ENCODE data around the gene RENBP.

RENBP gene

DNA sequence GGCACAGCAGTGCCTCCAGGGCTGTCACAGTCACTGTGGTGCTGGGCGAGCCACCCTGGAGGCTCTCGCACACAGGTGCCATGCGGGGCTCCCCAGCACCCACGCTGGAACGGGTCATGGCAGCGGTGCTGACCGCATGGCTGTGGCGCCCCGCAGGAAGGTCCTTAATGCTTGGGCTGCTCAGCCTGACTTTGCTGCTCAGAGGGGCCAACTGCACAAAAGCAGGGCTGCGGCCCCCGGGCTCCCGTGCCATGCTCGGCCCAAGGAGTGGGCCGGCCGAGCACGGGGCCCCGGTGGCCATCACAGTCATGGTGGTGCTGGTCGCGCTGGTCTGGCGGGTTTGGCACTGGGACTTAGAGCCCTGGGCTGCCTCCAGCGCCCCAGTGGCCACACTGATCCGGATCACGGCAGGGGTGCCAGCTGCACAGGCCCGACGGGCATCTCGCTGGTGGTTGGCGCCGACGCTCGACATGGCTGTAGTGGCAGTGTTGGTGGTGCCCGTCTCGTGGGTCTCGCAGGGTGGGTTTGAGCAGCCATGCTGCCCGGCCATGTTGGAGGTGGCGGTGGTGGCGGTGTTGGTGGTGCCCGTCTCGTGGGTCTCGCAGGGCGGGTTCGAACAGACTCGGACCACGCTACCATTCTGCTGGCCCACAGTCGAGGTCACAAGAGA lies 10.2 kb upstream of the RENBP start:
- DNase-seq = no peak

DNA sequence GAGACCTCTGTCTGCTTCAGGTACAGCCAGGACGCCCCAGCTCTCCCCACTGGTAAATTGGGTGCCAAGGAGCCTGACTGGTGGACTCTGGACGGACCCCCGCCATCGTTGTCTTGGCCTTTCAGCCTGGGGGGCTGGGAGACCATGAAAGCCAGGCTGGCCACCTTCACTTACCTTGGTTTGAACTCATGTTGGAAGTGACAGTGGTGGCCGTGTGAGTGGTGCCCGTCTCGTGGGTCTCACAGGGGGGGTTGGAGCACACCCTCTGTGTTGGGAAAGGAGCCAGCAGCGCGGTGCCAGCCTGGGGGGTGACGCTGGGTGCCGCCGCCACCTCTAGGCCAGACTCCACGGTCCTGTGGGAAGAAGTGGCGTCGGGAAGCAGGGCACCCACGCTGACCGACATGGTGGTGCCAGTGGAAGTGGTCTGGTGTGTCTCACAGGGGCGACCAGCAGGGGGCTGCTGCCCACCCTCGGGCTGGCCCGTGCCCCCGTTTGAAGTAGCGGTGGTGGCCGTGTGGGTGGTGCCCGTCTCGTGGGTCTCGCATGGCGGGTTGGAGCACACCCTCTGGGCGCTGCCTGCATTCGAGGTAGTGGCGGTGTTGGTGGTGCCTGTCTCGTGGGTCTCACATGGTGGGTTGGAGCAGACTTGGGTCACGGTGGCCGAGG lies 9.6 kb upstream of the RENBP start:
- no peak for DNase-seq

GRCh38 chrX:153953342-153953830 lies 8.9 kb upstream of the RENBP start:
- peak in 40 of 56 donors; percentile 9 to 81 (median 34) for DNase-seq

- DNase-seq = no peak
Measured at GRCh38 chrX:153952373-153953026, 8.1 kb upstream of the RENBP start.

- DNase-seq = no peak
Measured at GRCh38 chrX:153951683-153952372, 7.4 kb upstream of the RENBP start.

- no peak for DNase-seq
Measured at GRCh38 chrX:153950127-153950526, 5.7 kb upstream of the RENBP start.

DNA sequence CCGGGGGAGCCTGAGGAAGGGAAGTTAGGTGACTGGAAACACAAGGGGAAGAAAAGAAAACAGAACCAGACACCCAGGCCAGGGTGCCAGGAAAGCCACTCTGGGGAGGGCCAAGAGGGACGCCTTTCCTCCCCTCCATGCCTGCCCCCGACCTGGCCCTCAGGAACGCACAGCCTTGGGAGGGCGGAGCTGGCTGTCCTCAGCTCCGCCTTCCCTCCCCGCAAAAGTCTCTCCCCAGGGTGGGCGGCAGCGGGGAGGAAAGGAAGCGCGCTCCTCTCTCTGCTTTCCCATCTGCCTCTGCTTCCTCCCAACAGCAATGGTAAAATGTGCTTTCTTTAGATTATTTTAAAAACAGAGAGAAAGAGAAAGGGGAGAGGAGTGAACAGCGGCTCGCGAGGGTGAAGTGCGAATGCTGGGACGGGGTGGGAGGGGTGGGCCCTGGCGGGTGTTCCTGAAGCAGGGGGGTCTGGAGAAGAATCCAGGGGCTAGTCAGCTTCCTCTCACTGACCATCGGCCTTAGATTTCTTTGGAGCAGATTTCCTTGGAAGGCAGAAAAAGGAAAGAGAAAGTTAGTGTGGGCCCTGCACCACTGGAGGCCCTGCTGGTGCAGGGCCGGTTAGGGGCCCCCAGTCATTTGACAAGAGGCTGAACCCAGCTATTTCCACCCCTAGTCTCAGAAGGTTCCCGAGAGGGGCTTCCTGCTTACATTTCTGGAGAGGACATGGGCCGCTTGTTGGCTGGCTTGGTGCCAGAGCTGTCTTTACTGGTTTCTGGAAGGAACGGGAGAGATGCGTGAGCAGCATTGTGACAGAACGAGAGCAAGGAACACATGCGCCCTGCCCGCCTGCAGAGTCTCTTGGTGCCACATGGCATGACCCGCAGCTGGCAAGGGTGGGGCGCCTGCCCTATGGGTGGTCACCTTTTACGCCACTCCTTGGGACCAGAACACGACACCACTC lies 4.7 kb upstream of the RENBP start:
- DNase-seq = no peak

DNA sequence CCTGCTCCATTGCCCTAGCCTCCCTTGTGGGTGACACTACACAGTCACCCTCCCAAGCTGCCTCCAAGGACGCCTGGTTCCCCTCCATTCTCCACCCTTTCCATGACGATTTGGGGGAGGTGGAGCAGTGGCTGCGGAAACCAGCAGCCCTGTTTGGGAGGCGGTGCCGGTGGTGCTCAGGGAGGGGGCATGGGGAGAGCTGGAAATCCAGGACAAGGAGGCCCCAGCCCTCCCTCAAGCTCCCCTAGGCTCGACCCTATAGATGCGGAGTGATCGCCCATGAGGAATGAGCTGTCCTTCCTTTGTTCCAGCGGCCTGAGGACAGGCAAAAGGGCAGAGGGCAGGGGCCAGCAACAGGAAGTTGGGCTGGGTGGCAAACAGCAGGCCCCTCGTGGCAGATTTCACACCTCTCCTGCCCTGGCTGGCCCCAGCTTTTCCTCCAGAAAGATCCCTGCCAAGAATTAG lies 3.6 kb upstream of the RENBP start:
- no peak for DNase-seq

DNA sequence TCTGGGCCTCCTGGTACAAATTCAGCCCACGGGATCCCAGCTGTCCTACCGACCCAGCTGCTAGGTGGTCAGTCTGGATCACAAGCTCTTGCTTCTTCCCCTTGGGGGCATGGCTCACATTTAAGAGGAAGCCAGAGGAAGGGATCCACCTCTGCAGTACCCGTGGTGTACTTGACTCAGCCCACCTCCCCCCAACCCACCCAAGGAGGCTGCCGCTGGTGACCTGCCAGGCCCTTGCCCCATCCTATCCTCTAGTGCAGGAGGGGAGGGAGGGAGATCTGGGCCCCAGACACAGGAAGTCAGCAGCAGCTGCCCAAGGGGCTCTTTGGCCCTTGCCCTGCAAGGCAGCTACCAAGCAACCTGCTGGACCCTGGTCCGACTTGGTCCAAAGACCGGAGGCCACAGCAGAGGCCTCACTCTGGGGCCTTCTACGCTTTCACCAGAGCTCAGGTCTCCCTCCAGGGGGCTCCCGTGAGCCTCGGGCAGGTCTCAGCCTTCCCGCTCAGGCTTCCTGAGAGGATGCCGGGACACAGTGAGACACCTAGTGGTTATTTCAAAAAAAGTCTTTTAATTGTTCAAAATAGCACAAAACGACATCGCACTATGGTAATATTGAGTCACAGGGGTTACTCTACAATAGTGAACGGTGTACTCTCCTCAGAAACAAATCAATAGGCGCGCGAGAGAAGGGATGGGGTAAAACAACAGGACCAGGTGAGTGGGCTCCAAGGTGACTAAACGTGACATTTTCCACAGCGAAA lies 2.7 kb upstream of the RENBP start:
- DNase-seq = peak in 33 of 56 donors; percentile 8 to 74 (median 31)

DNA sequence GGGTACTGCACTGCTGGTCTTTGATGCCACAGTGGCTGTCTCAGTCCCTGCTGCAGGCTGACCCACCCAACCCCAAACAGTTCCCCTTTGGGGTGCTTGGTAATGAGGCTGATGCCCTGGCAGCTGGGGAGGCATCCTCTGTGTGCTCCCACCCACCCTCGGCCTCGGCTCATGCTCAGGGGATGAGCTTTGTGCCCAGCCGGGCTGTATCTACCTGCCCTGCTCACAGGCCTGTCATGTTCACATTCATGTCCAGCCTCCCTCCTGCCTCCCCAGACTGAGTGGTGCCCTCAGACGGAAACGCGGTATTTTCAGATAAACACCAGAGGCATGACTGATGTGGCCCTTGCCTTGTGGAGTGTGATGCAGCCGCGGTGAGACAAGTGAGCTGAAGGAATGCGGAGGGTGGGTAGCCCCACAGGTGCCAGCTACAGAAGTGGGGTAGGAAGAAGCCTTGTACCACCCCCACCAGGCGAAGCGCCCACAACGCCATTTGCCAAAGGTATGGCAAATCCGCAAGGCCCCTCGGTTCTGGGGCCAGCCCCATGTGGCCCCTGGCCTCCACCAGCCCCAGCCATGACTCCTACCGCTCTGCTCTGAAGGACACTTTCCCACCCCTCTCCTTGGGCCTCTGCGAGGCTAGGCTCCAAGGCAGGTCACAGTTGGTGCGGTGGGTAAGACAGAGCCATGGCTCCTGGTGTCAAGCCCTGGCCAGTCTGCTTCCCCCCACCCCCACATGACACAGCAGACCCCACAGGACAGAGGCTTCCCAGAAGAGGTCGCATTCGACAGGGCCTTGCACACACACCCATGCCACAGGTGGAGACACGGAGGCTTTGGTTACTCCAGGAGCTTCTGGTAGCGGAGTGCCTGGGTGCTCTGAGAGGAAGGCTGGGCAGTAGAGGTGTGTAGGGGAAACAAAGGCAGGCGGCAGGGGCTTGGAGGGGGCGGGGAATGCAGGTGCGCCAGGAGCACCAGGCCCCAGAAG lies 1.8 kb upstream of the RENBP start:
- no peak for DNase-seq

DNA sequence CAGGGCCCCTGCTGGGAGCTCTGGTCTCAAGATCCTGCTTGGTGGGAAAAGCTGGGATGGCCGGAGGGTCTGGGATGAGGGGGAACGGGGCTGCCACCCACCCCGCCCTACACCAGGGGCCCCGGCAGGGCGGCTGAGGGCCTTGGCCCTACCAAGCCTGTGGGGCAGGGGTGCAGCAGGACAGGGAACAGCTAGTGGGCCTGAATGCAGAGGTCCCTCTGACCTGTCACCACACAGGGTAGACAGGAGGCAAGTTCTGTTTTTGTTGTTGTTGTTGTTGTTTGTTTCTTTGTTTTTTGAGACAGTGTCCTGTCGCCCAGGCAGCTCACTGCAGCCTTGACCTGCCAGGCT lies 332 bp upstream of the RENBP start:
- no peak for DNase-seq

- DNase-seq = no peak
Measured at GRCh38 chrX:153941336-153942252, 2.8 kb downstream of the RENBP start.

GRCh38 chrX:153939573-153939972 lies 4.9 kb downstream of the RENBP start:
- DNase-seq = no peak

DNA sequence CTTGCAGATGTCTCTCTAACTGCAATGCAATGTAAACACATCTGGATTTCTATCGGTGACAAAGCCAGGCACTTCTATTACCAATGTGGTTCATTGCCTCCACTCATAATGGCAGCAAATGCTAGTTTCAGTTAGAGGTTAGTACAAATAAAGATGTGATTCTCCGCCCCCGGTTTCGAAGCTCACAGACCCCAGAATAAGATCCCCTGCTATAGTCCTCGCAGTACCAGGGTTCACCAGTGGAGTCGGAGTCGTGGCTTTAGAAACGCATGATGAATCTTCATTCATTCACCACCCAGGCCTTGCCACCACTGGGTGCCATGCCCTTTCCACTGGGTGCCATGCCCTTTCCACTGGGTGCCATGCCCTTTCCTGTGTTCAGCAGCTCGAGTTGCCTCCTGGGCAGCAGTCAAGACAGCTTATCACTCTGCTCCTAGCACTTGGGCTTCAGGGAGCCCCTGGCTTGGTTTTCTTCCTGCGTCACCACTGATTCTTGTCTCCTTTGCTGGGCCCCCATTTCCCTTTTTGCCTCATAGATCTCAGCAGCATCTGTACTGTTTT lies 6.1 kb downstream of the RENBP start:
- DNase-seq = no peak

- DNase-seq = no peak
Measured at GRCh38 chrX:153937056-153937455, 7.4 kb downstream of the RENBP start.

GRCh38 chrX:153935326-153935851 lies 9.1 kb downstream of the RENBP start:
- DNase-seq = peak in 1 of 56 donors; percentile 63
